Ascending aorta (tissue), 2 donors: Measurements from ENCODE around the gene TAS1R1. TPM values are rescaled to one million over a fixed set of nuclear protein-coding genes. Genes with fewer than 3 reads are reported as not detected.

Experiments
- DNase-seq, 2 donors: peaks; one replicate each; pipeline ENCODE4 v3.0.0-alpha.2; 2019; ENCODE audit warnings: low spot score in 2 of 2
- H3K27ac ChIP-seq, 2 donors: fragments of 200-600 bp; sonication (generic); one replicate each; pipeline ENCODE4 v1.5.1; 2016 to 2017; ENCODE audit warnings: mild to moderate bottlenecking in 1 of 2
- H3K27me3 ChIP-seq: fragments of 200-600 bp; sonication (generic); one replicate; pipeline ENCODE4 v1.5.1; 2017
- H3K36me3 ChIP-seq, 2 donors: fragments of 200-600 bp; sonication (generic); one replicate each; pipeline ENCODE4 v1.5.1; 2016
- H3K4me1 ChIP-seq, 2 donors: fragments of 200-600 bp; sonication (generic); one replicate each; pipeline ENCODE4 v1.5.1; 2016 to 2017; ENCODE audit warnings: mild to moderate bottlenecking in 1 of 2
- H3K4me3 ChIP-seq, 2 donors: fragments of 200-600 bp; sonication (generic); one replicate each; pipeline ENCODE4 v1.5.1; 2016 to 2017; ENCODE audit warnings: mild to moderate bottlenecking in 1 of 2
- H3K9me3 ChIP-seq, 2 donors: fragments of 200-600 bp; sonication (generic); one replicate each; pipeline ENCODE4 v1.5.1; 2016
- intact Hi-C: fragments of 100-400 bp; cut with DNase I; formaldehyde crosslinking; loops from one replicate; pipeline ENCODE4 v1.15.1; 2023
- total RNA-seq: library from RNA; depleted of rRNA; stranded (reverse); fragments of >200 nt; gene quantifications from one replicate; pipeline ENCODE4 v1.1.0, GENCODE V29; 2016
- TF ChIP-seq, protein P1 (sequence below), 3 experiments: fragments of 200-600 bp in 2 of 3; fragments of 450-650 bp in 1 of 3; sonication (generic) in 2 of 3; IDR thresholded peaks; one replicate each; pipeline ENCODE4 v1.5.1; 2016 to 2019; ENCODE audit warnings: antibody characterized with exemption in 3 of 3, mild to moderate bottlenecking in 1 of 3, moderate library complexity in 1 of 3

TAS1R1 gene
- total RNA-seq: not detected

DNA sequence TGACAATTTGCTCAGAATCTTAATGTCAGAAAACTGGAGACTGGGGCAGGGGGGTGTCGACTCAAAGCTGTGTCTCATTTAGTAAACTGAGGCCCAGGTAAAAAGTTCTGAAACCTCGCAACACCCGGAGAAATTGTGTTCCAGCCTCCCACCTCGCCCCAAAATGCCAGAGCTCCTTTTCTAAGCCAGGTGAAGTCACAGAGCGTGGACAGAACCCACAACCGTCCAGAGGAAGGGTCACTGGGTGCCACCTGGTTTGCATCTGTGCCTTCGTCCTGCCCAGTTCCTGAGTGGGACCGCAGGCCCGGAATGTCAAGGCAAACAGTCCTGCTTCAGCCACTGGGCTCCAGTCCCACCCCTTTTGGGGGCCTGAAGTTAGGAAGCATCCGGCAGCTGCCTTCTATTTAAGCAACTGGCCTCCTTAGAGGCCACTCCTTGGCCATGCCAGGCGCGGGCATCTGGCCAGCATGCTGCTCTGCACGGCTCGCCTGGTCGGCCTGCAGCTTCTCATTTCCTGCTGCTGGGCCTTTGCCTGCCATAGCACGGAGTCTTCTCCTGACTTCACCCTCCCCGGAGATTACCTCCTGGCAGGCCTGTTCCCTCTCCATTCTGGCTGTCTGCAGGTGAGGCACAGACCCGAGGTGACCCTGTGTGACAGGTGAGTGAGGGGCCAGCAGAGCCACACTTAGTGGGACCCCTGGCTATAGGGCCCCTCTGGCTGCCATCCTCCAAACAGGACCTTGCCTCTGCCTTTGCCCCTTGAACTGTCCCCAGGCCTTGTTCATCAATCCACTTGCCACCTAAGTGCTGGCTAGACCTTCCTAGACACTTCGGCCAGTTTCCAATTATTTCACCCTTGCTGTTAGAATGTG is at the start of gene TAS1R1:
TSS of gene TAS1R1 (plus strand) at position 401 of the 872 bp plus-strand sequence. CDS start at position 468, 67 bp downstream.
- Histone ChIP-seq H3K27me3 (no peaks in the 10 kb centered on the region), H3K27ac (peak within 1 kb of the TSS; percentile 66 to 70), H3K4me3 (peak within 1 kb of the TSS; percentile 65 to 98), H3K9me3 (no peaks in the 10 kb centered on the region), H3K36me3 (peaks cover 2 to 6% of the 10 kb centered on the region in 2 donors), H3K4me1 (peaks cover 9 to 20% of the 10 kb centered on the region in 2 donors)
- peak in 1 of 2 donors; percentile 80 for DNase-seq
- TF ChIP-seq, protein P1, sequence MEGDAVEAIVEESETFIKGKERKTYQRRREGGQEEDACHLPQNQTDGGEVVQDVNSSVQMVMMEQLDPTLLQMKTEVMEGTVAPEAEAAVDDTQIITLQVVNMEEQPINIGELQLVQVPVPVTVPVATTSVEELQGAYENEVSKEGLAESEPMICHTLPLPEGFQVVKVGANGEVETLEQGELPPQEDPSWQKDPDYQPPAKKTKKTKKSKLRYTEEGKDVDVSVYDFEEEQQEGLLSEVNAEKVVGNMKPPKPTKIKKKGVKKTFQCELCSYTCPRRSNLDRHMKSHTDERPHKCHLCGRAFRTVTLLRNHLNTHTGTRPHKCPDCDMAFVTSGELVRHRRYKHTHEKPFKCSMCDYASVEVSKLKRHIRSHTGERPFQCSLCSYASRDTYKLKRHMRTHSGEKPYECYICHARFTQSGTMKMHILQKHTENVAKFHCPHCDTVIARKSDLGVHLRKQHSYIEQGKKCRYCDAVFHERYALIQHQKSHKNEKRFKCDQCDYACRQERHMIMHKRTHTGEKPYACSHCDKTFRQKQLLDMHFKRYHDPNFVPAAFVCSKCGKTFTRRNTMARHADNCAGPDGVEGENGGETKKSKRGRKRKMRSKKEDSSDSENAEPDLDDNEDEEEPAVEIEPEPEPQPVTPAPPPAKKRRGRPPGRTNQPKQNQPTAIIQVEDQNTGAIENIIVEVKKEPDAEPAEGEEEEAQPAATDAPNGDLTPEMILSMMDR (IDR thresholded peaks at IDR 0.05): no peak
- intact Hi-C loops: loop anchor here (1.0 to 10.0 kb wide), 9 partner anchors 24 to 160 kb away; partner anchors contain the start of genes ACOT7, DNAJC11, PLEKHG5 and ZBTB48

DNA sequence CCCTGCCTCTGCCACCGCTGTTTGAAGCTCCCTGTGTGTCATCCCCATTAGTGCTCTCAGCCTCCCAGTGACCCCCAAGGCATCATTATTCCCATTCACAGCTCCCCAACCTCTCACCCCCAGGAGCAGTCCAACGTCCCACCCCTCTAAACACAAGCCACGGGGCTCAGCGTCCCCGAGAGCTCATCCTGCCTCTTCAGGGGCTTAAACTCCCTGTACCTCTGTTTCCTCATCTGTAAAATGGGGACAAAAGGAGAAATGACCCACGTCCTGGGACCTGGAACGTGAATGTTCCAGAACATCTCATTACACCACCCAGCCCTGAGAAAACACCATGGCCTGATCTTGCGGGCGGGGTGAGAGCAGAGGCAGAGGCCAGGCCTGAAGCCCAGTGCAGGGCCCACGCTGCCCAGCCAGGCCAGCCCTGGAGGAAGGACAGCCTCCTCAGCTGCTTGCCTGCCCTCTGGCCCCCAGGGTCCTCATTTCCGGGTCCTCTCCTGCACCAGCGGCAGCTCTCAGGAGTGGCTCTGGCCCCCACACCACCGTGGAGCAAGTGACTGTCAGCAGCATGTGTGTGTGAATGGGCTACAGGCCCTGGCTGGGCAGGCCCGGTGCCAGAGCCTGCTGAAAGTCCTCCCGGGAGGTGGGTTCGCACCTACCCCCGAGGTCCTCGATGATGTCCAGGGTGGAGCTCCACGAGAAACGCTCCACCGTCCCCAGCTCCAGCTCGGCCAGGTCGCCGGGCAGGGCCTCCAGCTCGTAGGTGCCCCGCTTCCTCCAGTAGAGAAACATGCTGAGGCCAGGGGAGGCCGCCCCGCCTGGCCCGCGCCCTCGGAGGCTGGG is 49.5 kb upstream of the TAS1R1 start:
- DNase-seq: no peak
- no peak overlapping the region for H3K4me3 ChIP-seq
- intact Hi-C loops: no loop called here
- H3K27ac ChIP-seq: no peak overlapping the region
- peaks cover 24 to 34% of the 10 kb centered on the region in 2 donors for H3K4me1 ChIP-seq
- no peaks in the 10 kb centered on the region for H3K27me3 ChIP-seq
- TF ChIP-seq, protein P1 (IDR thresholded peaks at IDR 0.05): no peak
- H3K9me3 ChIP-seq: no peaks in the 10 kb centered on the region
- no peaks in the 10 kb centered on the region for H3K36me3 ChIP-seq

DNA sequence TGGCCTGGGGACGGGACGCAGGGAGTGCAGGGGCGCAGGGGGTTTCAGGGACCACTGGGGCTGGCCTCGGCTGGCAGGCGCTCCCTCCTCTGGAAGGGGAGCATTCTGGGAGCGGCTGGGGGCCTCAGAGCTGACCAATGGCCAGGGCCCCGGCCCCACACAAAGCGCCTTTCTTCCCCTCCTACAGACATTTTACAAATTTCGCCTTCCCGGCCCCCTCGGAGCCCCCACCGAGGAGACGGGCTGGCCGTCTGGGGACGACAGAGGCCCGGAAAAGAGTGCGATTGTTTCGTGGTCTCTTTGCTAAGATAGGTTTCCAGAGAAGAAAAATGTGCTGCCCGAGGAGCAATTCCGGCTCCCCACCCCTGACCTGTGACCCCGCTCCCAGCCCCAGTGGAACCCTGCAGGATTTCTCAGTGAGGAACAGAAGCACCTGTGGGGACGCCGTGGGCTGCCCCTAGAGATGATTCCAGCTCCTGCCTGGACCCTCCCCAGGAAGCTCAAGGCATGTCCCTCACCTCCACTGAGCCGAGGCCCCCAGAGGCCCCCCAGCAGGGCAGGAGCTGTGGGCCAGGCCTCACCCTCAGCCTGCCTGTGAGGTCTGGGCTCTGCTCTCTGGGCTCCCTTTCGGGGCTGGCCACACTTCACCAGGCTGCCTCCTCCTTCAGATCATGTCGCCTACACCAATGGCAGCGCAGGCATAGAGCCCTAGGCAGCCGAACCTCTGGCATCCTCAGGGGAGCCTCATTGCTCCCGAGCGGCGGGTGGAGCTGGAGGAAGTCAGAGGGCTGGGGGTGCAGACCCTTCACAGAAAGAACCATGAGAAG is 48.7 kb upstream of the TAS1R1 start:
- Histone ChIP-seq H3K36me3 (no peaks in the 10 kb centered on the region), H3K4me1 (peaks cover 20 to 25% of the 10 kb centered on the region in 2 donors), H3K27me3 (no peaks in the 10 kb centered on the region), H3K9me3 (no peaks in the 10 kb centered on the region), H3K4me3 (no peak overlapping the region), H3K27ac (no peak overlapping the region)
- TF ChIP-seq, protein P1 (IDR thresholded peaks at IDR 0.05): no peak
- intact Hi-C loops: no loop called here
- no peak for DNase-seq

DNA sequence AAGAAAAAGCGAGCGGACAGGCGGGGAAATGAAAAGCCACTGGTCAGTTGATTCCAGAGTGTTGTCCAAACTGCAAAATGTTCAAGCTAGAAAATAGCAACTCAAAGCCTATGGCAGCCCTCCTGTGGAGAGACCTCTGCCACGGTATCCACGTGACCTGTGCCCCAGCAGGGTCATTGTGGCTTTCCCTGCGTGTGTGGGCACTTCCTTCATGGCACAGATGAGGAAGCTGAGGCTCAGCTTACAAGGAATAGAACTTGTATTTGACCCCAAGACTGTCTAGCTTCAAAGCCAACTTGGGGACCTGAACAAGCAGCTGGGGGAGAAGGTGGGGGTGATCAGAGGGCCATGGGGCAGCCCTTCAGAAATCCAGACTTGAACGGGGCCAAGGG is 48.1 kb upstream of the TAS1R1 start:
- no peaks in the 10 kb centered on the region for H3K27me3 ChIP-seq
- no peaks in the 10 kb centered on the region for H3K9me3 ChIP-seq
- H3K36me3 ChIP-seq: no peaks in the 10 kb centered on the region
- H3K4me1 ChIP-seq: peaks cover 14 to 19% of the 10 kb centered on the region in 2 donors
- H3K27ac ChIP-seq: no peak overlapping the region
- TF ChIP-seq, protein P1 (IDR thresholded peaks at IDR 0.05): no peak
- no peak overlapping the region for H3K4me3 ChIP-seq
- intact Hi-C loops: no loop called here
- no peak for DNase-seq

DNA sequence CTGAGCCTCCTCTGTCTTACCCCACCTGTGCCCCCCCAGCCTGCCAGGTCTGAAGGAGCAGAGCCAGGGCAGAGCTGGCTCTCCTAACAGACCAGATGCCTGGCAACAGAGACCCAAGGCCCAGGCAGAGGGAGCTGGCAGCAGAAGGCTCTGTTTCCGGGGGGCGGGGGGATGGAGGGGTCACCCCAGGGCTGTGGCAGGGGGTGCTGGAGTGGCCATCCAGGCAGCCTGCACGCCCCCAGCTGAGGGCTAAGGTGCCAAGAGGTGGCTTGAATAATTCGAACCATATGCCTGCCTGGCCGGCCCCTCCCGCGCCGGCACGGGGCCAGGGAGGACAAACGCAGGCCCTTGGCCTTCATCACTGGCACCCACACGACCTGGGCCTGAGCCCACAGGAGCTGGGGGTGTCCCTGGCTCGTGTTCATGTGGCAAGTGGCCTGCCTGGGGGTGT is 47.6 kb upstream of the TAS1R1 start:
- Histone ChIP-seq H3K27ac (peak overlapping the region in 1 of 2 donors; percentile 37), H3K27me3 (no peaks in the 10 kb centered on the region), H3K36me3 (no peaks in the 10 kb centered on the region), H3K4me3 (no peak overlapping the region), H3K4me1 (peaks cover 10 to 15% of the 10 kb centered on the region in 2 donors), H3K9me3 (no peaks in the 10 kb centered on the region)
- no peak for DNase-seq
- TF ChIP-seq, protein P1 (IDR thresholded peaks at IDR 0.05): no peak
- intact Hi-C loops: no loop called here
